WTC11 (cell line): ENCODE measurements around the gene GABRB1. TPM values are rescaled to one million over a fixed set of nuclear protein-coding genes. Genes with fewer than 3 reads are reported as not detected.

Experiments
- ATAC-seq: fragments of 200-7000 bp; cut with Tn5 transposase; 2 replicates; pipeline ENCODE4 v1.10.0; 2021; ENCODE audit warnings: mild to moderate bottlenecking, moderate library complexity
- CTCF ChIA-PET: fragments of 300-600 bp; sonication (Branson Sonifier 250); formaldehyde crosslinking; loops from one replicate; lab custom pipeline; 2021; ENCODE audit warnings: antibody characterized with exemption; lab: Charles Lee
- POLR2A ChIA-PET: fragments of 350-600 bp; sonication (Branson Sonifier 250); formaldehyde crosslinking; loops from one replicate; lab custom pipeline; 2021; ENCODE audit warnings: antibody characterized with exemption; lab: Charles Lee
- DNase-seq: peaks from one replicate; pipeline ENCODE4 v3.0.0; 2021; ENCODE audit warnings: low spot score
- H3K27ac Mint-ChIP-seq: 2 replicates; pipeline ENCODE4 v1.8.0; 2021; ENCODE audit warnings: mixed read lengths
- H3K27me3 Mint-ChIP-seq: 2 replicates; pipeline ENCODE4 v1.8.0; 2021; ENCODE audit warnings: low read depth, mild to moderate bottlenecking, moderate library complexity, mixed read lengths
- H3K36me3 Mint-ChIP-seq: 2 replicates; pipeline ENCODE4 v1.8.0; 2021; ENCODE audit warnings: mixed read lengths
- H3K4me1 Mint-ChIP-seq: 2 replicates; pipeline ENCODE4 v1.8.0; 2022; ENCODE audit warnings: mixed read lengths
- H3K4me3 Mint-ChIP-seq: 2 replicates; pipeline ENCODE4 v1.8.0; 2021; ENCODE audit warnings: mild to moderate bottlenecking, moderate library complexity, mixed read lengths
- H3K9me3 Mint-ChIP-seq: 2 replicates; pipeline ENCODE4 v1.8.0; 2021; ENCODE audit warnings: mixed read lengths
- AR ChIP-seq: fragments of 250-450 bp; sonication (Bioruptor Pico); IDR thresholded peaks from 2 replicates; pipeline ENCODE4 v1.9.0; 2021; ENCODE audit warnings: mild to moderate bottlenecking
- ARID4B ChIP-seq: sonication (generic); formaldehyde crosslinking; IDR thresholded peaks from 2 replicates; pipeline ENCODE4 v1.8.0; 2023; ENCODE audit warnings: missing genetic modification reagents, mild to moderate bottlenecking, borderline replicate concordance
- ATF1 ChIP-seq: sonication (generic); formaldehyde crosslinking; IDR thresholded peaks from 2 replicates; pipeline ENCODE4 v1.8.1; 2023; ENCODE audit warnings: mild to moderate bottlenecking, moderate library complexity, missing genetic modification reagents
- CBFB ChIP-seq: sonication (generic); formaldehyde crosslinking; IDR thresholded peaks from 2 replicates; pipeline ENCODE4 v1.8.1; 2022; ENCODE audit warnings: mild to moderate bottlenecking, low read depth, missing genetic modification reagents
- E2F4 ChIP-seq: sonication (generic); formaldehyde crosslinking; IDR thresholded peaks from 2 replicates; pipeline ENCODE4 v1.8.1; 2022; ENCODE audit warnings: low read depth, mild to moderate bottlenecking, moderate library complexity, missing genetic modification reagents, borderline replicate concordance
- E2F5 ChIP-seq: sonication (generic); formaldehyde crosslinking; IDR thresholded peaks from 2 replicates; pipeline ENCODE4 v1.8.1; 2022; ENCODE audit warnings: mild to moderate bottlenecking, moderate library complexity, missing genetic modification reagents
- ELF4 ChIP-seq: sonication (generic); formaldehyde crosslinking; IDR thresholded peaks from 2 replicates; pipeline ENCODE4 v1.8.1; 2022; ENCODE audit warnings: low read depth, mild to moderate bottlenecking, moderate library complexity, missing genetic modification reagents
- FOXP1 ChIP-seq: sonication (generic); formaldehyde crosslinking; IDR thresholded peaks from 2 replicates; pipeline ENCODE4 v1.8.0; 2022; ENCODE audit warnings: missing genetic modification reagents, mild to moderate bottlenecking, moderate library complexity, borderline replicate concordance
- NFE2L1 ChIP-seq: sonication (generic); formaldehyde crosslinking; IDR thresholded peaks from 2 replicates; pipeline ENCODE4 v1.8.1; 2023; ENCODE audit warnings: missing genetic modification reagents
- NFYB ChIP-seq: sonication (generic); formaldehyde crosslinking; conservative IDR thresholded peaks from 2 replicates; pipeline ENCODE4 v1.8.0; 2022; ENCODE audit warnings: low read depth, missing genetic modification reagents
- NR2C2 ChIP-seq: sonication (generic); formaldehyde crosslinking; IDR thresholded peaks from 2 replicates; pipeline ENCODE4 v1.8.0; 2022; ENCODE audit warnings: mild to moderate bottlenecking, missing genetic modification reagents
- OVOL2 ChIP-seq: fragments of 250-450 bp; sonication (Bioruptor Pico); IDR thresholded peaks from 2 replicates; pipeline ENCODE4 v1.9.0; 2021; ENCODE audit warnings: mild to moderate bottlenecking, borderline replicate concordance
- RELA ChIP-seq: sonication (generic); formaldehyde crosslinking; IDR thresholded peaks from 2 replicates; pipeline ENCODE4 v1.8.1; 2022; ENCODE audit warnings: missing genetic modification reagents, mild to moderate bottlenecking, borderline replicate concordance
- RORB ChIP-seq: fragments of 250-450 bp; sonication (Bioruptor Pico); IDR thresholded peaks from 2 replicates; pipeline ENCODE4 v1.9.0; 2021; ENCODE audit warnings: mild to moderate bottlenecking
- SMAD4 ChIP-seq: sonication (generic); formaldehyde crosslinking; IDR thresholded peaks from 2 replicates; pipeline ENCODE4 v1.8.0; 2022; ENCODE audit warnings: mild to moderate bottlenecking, missing genetic modification reagents
- SP1 ChIP-seq: sonication (generic); formaldehyde crosslinking; conservative IDR thresholded peaks from 2 replicates; pipeline ENCODE4 v1.8.1; 2022; ENCODE audit warnings: missing genetic modification reagents
- TCF7 ChIP-seq: sonication (generic); formaldehyde crosslinking; IDR thresholded peaks from 2 replicates; pipeline ENCODE4 v1.8.0; 2022; ENCODE audit warnings: mild to moderate bottlenecking, low read depth, missing genetic modification reagents, moderate library complexity
- ZBTB21 ChIP-seq: sonication (generic); formaldehyde crosslinking; IDR thresholded peaks from 2 replicates; pipeline ENCODE4 v1.8.1; 2023; ENCODE audit warnings: mild to moderate bottlenecking, missing genetic modification reagents, borderline replicate concordance
- ZNF281 ChIP-seq: sonication (generic); formaldehyde crosslinking; IDR thresholded peaks from 2 replicates; pipeline ENCODE4 v1.8.0; 2023; ENCODE audit warnings: mild to moderate bottlenecking, missing genetic modification reagents
- ZSCAN18 ChIP-seq: fragments of 250-450 bp; sonication (Bioruptor Pico); IDR thresholded peaks from 2 replicates; pipeline ENCODE4 v2.1.2; 2022; ENCODE audit warnings: mild to moderate bottlenecking, moderate library complexity
- total RNA-seq: library from RNA; stranded (reverse); gene quantifications from 3 replicates; pipeline ENCODE4 v1.2.3, GENCODE V29; 2021
- TF ChIP-seq, protein P1 (sequence below): sonication (generic); formaldehyde crosslinking; IDR thresholded peaks from 2 replicates; pipeline ENCODE4 v1.8.1; 2022; ENCODE audit warnings: low read depth, missing genetic modification reagents, borderline replicate concordance

GABRB1 gene
- total RNA-seq, 1 experiment from 2014 or later = 0.66 TPM

GRCh38 chr4:47474799-47475198 lies 443.4 kb downstream of the GABRB1 start (continued):
- TF ChIP-seq AR = no peak
- TF ChIP-seq SMAD4 (CRISPR knock-in tag) = no peak
- no peak for TF ChIP-seq E2F4 (CRISPR knock-in tag)

DNA sequence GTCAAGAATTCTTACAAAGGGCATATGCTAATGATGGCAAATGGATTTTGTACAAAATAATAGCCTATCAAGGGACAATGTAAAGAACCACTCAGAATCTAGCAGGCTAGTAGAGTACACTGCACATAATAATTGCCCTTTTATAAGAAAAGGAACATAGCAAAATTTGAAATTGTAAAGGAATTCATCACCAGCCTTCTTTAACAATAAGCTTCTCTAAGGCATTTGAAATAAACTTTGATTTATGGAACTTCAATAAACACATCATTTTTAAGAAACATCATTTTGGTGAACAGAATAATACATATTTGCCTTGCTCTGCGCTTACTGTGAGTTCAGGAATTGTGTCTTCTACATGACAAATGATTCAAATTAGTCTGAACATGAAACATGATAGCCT lies 444.0 kb downstream of the GABRB1 start:
- Mint-ChIP-seq H3K27ac (no peak overlapping the region), H3K4me3 (no peak overlapping the region), H3K4me1 (peaks cover 18% of the 10 kb centered on the region), H3K36me3 (no peaks in the 10 kb centered on the region), H3K27me3 (no peaks in the 10 kb centered on the region), H3K9me3 (no peaks in the 10 kb centered on the region)
- ChIA-PET CTCF (no interaction called here), POLR2A (no interaction called here)
- TF ChIP-seq E2F5 (CRISPR knock-in tag) (no peak), ATF1 (CRISPR knock-in tag) (no peak), ZSCAN18 (CRISPR knock-in tag) (no peak), ARID4B (CRISPR knock-in tag) (no peak), FOXP1 (CRISPR knock-in tag) (no peak), TCF7 (no peak), ELF4 (no peak), RELA (CRISPR knock-in tag) (no peak), ZNF281 (CRISPR knock-in tag) (no peak), ZBTB21 (CRISPR knock-in tag) (no peak), NFE2L1 (no peak), RORB (CRISPR knock-in tag) (no peak), CBFB (CRISPR knock-in tag) (no peak), NR2C2 (CRISPR knock-in tag) (no peak), NFYB (CRISPR knock-in tag) (no peak), OVOL2 (CRISPR knock-in tag) (no peak), SP1 (CRISPR knock-in tag) (no peak)
- TF ChIP-seq, protein P1, sequence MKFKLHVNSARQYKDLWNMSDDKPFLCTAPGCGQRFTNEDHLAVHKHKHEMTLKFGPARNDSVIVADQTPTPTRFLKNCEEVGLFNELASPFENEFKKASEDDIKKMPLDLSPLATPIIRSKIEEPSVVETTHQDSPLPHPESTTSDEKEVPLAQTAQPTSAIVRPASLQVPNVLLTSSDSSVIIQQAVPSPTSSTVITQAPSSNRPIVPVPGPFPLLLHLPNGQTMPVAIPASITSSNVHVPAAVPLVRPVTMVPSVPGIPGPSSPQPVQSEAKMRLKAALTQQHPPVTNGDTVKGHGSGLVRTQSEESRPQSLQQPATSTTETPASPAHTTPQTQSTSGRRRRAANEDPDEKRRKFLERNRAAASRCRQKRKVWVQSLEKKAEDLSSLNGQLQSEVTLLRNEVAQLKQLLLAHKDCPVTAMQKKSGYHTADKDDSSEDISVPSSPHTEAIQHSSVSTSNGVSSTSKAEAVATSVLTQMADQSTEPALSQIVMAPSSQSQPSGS (CRISPR knock-in tag) = no peak
- ATAC-seq (no peak), DNase-seq (no peak)
